ENCODE results near the gene PVRIG.
"Not testable (repeated sequence)": the region's sequence is repeated elsewhere in the genome, so short reads cannot be mapped to it uniquely, and the experiment has no call there.

The PVRIG gene

DNA sequence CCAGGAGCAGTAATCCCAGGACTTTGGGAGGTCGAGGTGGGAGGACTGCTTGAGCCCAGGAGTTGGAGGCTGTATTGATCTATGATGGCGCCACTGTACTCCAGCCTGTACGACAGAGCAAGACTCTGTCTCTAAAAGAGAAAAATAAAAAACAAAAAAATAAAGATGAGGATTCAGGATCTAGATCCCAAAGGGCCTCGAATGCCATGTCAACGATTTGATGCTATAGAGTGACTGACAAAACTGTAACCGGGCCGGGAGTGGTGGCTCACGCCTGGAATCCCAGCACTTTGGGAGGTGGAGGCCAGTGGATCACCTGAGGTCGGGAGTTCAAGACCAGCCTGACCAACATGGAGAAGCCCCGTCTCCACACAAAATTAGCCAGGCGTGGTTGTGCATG is 49.1 kb downstream of the PVRIG start:
- not testable (repeated sequence) for H3K27ac ChIP-seq (ENCODE audit: low read depth, low read length); H3K4me1 ChIP-seq (ENCODE audit: insufficient read depth, low read length); H3K27me3 ChIP-seq (ENCODE audit: control insufficient read depth in 1 of 2, insufficient read depth in 2 of 2, low read length in 2 of 2); H3K36me3 ChIP-seq (ENCODE audit: insufficient read depth, low read length); H3K4me3 ChIP-seq (ENCODE audit: low read depth in 1 of 2, low read length in 2 of 2); H3K9ac ChIP-seq (ENCODE audit: low read length); H3K9me3 ChIP-seq (ENCODE audit: low read length)

DNA sequence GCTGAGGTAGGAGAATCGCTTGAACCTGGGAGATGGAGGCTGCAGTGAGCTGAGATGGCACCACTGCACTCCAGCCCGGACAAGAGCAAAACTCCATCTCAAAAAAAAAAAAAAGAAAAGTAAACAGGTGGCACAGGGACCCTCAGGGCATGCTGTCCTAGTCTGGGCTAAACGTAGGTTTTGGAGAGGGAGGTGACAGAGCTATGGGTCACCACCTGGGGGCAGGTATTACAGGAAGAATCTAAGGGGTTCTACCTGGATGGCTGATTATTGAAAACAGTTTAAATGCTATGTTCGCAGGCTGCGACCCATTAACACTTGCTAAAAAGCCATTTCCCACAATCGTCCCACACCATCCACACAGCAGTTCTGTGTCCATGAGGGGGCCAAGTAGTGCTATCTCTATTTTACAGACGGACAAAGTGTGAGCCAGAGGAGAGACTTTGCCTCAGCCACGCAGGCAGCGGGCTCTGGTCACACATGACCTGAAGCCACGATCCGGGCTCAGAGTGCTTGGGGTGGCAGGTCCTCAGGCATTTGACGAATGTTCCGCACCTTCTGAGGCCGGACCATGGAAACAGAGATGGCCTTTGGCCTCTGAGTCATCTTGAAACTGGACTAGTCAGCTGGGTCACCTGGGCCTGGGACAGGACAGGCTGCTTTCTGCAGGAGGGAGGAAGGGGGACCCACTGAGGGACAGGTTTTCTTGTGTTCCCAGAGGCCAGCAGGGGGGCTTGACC is 49.7 kb downstream of the PVRIG start:
- H3K36me3 ChIP-seq (ENCODE audit: insufficient read depth, low read length); H3K27ac ChIP-seq (ENCODE audit: low read depth, low read length); H3K4me1 ChIP-seq (ENCODE audit: insufficient read depth, low read length); H3K4me3 ChIP-seq (ENCODE audit: low read depth in 1 of 2, low read length in 2 of 2); H3K9me3 ChIP-seq (ENCODE audit: low read length); H3K27me3 ChIP-seq (ENCODE audit: control insufficient read depth in 1 of 2, insufficient read depth in 2 of 2, low read length in 2 of 2); H3K9ac ChIP-seq (ENCODE audit: low read length): not testable (repeated sequence)

DNA sequence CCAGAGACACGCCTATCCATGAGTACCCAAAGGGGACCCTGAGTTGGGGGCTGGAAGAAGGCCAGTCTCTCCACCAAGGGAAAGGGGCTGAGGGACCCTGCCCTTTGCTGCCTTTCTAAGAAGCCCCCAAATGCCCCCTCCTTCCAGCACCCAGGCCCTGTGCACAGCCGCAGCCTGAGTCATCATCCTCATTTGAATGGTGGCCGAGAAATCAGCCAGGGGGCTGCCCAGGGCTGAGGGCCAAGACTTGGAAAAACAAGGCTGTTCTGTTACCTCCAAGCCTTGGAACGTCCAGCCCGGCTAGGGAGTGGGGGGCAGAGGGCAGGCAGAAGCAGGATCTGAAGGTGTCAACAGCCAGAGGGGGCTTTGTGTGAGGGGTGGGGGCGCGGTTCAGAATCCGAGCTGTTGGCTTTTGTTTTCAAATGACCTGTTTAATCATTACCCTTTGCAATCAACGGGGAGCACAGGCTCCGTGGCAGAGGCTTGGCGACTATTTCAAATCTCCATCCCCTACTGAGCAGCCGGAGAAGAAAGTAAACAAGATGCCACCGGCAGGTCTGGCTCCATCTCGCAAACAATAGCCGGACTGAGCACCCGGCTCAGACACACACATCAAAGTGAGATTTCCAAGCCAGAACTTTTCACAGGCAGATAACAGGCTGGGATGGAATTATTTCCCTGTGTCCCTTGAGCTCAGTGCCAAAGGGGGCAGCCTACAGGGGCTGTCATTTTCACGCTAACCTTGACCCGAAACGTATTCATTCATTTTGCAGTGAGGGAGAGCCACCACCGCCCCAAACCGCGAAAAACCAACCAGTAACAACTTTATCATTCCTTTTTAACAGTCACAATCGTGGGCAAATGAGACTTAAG is 50.5 kb downstream of the PVRIG start:
- not testable (repeated sequence) for H3K9me3 ChIP-seq (ENCODE audit: low read length); H3K9ac ChIP-seq (ENCODE audit: low read length); H3K4me1 ChIP-seq (ENCODE audit: insufficient read depth, low read length); H3K36me3 ChIP-seq (ENCODE audit: insufficient read depth, low read length); H3K27me3 ChIP-seq (ENCODE audit: control insufficient read depth in 1 of 2, insufficient read depth in 2 of 2, low read length in 2 of 2); H3K27ac ChIP-seq (ENCODE audit: low read depth, low read length)
- peak overlapping the region in 1 of 2 donors; percentile 23 for H3K4me3 ChIP-seq (ENCODE audit: low read depth in 1 of 2, low read length in 2 of 2)

All from muscle layer of colon (tissue), 2 donors.